Activated T-cell treated with anti-CD3 and anti-CD28 coated beads for 48 hours (primary cell): Measurements from ENCODE around the gene XYLT1.
"Not testable (repeated sequence)": the region's sequence is repeated elsewhere in the genome, so short reads cannot be mapped to it uniquely, and the experiment has no call there.

ENCODE experiments used
- DNase-seq: peaks from one replicate; pipeline ENCODE4 v3.0.0-alpha.2; 2020; ENCODE audit warnings: low read depth

Gene XYLT1

DNA sequence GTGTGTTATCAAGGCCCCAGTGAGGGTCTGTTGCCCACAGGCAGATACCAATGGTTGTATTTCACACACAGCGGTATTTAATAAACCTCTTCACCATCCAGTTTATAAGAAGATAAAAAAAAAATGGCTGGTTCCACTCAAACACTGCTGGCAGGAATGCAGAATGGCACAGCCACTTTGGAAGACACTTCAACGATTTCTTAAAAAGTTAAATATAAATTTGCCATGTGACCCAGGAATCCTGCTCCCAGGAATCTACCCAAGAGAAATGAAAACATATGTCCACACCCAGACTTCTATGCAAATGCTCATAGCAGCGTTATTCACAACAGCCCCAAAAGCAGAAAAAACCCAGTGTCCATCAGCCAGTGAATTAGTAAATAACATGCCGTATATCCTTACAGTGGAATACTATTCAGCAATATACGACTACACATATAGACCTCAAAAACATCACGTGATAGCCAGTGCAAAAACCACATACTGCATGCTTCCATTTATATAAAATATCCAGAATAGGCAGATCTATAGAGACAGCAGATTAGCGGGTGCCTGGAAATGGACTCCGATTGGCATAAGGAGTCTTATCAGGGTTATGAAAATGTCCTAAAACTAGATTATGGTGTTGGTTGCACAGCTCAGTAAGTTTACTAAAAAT, 38.7 kb downstream of the XYLT1 start:
- DNase-seq, result no peak

DNA sequence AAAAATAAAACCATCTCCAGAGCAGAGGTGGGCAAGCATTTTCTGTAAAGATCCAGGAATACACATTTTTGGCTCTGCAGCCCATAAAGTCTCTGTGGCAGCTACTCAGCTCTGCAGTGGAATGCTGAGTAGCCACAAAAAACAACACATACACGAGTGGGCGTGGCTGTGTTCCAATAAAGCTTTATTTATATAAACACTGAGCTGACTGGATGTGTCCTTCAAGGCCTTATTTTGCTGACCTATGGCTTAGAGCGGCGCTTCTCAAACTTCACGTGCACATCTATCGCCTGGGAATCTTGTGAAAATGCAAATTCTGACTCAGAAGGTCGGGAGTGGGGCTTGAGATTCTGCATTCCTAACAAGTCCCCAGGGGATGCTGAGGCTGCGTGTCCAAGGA, 39.7 kb downstream of the XYLT1 start:
- DNase-seq, result no peak

DNA sequence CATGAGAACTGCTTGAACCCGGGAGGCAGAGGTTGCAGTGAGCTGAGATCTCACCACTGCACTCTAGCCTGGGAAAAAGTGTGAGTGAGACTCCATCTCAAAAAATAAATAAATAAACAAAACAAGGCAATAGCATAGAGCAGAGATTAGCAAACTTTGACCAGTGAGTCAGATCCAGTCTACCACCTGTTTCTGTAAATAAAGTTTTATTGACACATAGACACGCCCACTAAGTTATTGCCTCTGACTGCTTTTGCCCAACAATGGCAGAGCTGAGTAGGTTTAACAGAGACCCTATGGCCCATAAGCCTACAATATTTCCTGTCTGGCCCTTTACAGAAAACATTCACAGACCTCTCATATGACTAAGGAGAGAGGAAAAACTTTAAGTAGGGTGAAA, 44.3 kb downstream of the XYLT1 start:
- no peak for DNase-seq

DNA sequence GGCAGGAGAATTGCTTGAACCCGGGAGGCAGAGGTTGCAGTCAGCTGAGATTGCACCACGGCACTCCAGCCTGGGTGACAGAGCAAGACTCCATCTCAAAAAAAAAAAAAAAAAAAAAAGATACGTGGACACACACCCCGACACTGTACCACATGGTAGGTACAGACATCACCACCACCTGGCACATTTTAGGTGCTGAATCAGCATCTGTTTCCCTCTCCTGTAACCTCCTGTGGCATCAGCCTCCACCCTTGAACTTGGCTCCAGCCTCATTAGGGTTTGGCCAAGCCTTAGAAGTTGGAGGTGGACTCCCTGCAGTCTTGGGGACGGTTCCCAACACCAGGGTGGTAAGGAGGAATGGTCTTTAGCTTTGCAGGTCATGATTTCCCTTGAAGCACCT, 46.0 kb downstream of the XYLT1 start:
- DNase-seq, result no peak

DNA sequence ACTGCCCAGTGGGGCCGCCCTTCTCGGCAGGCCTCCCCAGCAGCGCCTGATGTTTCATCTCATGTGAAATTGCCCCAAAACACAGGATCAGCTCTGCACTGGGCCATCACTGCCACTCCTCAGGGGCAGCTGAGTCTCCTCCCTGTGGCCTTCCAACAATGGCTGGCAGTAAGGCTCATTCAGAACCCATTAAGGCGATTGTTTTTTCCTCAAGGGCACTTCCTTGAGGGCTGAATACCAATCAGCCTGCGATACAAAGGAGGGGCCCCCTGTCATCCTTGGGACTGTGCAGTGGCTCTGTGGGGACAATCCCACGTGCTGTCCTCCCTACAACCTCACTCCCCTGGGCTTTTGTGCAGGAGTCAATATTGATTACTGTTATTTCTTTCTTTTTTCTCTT, 47.5 kb downstream of the XYLT1 start:
- no peak for DNase-seq

DNA sequence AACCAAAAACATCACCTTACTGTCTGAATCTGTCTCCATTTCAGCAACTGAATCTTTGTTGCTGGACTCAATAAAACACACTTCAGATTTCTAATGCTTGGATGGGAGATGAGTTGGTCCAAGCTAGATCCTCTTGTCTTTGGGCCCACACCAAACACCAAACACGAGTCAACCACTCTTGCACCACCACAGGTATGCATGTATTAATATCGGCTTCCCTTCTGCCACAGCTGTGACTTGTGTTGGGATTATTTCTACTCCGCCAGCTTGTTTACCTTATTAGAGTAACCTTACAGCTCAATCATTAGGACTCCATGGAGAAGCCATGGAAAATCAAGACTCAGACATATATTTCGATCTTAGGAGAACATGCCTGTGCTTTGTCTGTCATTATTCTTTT, 49.9 kb downstream of the XYLT1 start:
- no peak for DNase-seq

DNA sequence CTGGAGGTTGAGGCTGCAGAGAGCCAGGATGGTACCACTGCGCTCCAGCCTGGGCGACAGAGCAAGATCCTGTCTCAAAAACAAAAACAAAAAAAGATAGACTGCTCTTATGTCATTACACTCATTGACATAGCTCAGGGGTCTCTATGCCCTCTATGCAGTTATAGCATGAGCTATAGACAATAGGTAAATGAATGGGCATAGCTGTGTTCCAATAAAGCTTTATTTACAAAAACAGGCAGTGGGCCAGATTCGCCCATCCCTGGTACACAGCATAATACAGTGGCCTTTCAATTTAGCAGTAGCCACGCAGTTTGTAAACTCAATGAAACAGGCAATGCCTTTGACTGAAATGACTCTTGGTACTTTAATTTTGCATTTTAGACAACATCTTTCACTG, 51.5 kb downstream of the XYLT1 start:
- DNase-seq, result no peak

DNA sequence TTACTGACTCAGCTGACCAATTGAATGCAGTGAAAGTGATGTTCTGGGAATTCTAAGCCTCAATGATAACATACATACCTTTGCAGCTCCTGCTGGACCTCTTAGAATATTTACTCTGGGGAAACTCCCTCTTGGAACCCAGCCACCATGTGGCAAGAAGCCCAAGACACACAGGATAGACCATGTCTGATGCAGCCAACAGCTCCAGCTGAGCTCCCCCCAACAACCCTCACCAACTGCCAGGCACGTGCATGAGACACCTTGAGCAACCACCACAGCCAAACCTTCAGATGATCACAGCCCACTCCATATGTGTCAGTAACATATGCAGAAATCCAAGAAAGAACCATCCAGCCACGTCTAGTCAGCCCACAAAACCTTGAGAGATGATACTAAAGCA, 53.0 kb downstream of the XYLT1 start:
- no peak for DNase-seq

DNA sequence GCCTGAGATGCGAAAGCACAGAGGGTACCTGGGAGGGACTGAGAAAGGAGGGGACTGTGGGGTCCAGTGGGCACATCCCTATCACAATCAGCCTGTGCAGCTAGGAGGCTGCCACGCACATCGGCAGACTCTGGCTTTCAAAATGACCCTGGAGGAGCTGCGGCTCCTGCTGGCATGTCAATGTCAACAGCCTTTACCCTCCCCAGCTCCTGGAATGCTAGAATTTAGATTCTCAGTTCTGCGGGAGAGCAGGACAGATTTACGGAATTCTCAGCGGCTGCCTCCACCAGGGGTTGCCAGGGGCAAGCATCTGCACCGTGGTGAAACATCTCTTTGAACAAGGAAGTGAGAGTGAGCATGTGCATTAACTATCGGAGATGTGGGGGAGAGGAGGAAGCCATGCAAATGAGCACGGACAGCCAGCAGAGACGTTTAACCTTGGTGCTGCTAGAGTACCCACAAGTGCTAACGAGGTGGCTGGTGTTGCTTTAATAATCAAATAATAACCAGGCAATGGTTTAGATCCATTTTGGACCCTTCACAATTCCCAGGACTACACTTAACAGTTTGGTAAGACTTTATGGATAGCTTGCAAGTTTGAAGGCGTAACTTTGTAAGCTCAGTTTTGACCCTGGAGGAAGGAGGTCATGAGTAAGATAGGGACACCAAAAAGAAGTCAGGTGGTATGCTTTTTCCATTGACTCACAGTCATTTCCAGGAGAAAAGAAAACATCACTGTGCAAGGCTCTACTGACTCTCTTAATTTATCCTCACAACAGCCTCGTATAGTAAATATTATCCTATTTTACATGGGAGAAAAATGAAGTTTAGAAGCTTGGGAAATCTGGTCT, 54.1 kb downstream of the XYLT1 start:
- peak; percentile 44 for DNase-seq

DNA sequence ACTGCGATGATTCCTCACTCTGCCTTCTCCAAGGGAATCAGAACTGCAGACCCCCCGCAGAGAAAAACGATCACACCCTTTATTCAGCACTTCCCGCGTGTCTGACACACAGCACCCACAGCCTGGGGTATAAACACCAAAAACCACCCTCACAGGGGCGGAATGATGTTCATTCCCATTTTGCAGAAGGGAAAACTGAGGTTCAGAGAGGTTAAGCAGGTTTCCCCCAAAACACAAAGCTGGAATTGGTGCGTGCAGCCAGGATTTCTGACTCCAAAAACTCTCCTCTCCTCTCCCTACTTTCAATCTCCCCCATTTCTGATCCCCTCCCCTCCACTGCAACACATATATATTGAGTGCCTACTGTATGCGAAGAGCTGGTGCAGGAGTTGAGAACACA, 55.8 kb downstream of the XYLT1 start:
- no peak for DNase-seq

DNA sequence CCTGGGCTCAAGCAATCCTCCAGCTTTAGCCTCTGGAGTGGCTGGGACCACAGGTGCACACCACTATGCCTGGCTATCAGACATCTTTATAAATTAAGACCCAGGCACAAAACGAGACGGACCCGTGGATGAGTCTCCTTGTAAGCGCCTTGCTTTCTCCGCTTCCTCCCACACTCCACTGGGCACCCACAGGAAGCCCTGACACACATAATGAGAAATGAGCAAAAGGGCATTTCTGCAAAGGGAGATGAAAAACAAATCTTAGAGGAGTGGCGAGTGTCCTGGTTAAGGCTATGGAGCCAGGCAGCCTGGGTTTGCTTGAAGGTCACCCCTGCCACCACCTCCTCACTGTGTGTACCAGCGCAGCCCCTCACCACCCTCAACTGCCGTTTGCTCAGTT, 56.3 kb downstream of the XYLT1 start:
- DNase-seq, result peak; percentile 23

DNA sequence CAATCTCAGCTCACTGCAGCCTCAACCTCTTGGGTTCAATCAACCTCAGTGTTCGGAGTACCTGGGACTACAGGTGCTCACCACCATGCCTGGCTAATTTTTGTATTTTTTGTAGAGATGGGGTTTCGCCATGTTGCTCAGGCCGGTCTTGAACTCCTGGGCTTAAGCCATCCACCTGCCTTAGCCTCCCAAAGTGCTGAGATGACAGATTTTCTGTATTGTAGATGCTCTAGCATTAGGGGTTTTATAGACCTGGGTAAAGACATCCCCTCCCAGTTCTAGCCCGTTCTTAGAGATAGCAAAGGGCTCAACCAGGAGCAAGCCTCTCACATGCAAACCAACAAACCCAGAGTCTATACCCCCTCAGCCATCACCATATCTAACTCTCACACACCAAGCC, 57.3 kb downstream of the XYLT1 start:
- DNase-seq, result no peak

DNA sequence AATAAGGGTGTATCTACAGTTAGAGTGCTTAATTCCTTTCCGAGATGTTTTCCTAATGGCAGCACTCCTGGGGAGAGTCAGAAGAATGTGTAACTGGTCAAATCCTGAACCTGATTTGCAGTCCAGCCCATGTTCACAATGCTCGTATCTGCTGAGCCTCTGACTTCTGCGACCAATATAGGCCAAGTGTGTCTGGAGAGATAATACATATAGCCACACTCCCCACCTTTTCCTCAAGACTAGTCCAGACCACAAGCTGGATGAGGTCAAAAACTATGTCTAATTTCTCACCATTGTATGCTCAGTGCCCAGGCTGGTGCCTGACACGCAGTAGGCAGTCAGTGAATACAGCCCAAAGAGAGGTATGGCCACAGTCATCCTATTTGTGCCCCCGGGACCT, 58.0 kb downstream of the XYLT1 start:
- DNase-seq, result no peak

DNA sequence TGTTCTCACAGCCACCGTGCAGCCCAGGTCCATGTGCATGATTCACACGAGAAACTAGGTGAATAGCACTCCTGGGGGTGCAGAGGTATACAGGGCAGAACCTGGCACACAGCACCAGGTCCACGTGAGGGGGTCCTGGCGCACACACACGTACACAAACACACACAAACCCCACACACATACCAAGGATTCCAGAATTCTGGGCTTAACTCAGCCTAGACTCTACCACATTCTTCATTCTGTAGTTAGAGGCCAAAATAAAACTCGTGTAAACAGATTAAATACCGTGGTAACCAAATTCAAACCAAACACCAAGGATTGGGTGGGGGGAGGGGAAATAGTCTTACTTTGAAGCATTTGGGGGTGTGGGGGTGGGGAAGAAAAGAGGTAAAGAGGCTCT, 58.5 kb downstream of the XYLT1 start:
- DNase-seq, result no peak

DNA sequence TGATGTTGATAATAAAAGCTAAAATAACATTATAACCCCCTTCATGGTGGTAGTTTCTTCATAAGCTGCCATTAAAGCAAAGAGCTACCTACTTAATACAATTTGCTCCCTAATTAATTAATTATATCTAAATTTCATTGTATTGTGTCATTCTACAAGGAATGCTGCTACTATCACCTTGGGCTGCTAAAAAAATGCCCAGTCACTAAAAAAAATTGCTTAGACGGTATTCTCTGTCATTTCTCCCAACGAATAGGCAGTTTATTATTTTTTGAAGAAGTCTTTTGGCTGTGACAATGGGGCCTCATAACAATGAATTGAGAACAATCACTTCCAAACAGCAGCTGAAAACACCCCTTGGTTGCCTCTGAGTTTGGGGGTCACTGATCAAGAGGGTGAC, 59.5 kb downstream of the XYLT1 start:
- DNase-seq, result no peak

DNA sequence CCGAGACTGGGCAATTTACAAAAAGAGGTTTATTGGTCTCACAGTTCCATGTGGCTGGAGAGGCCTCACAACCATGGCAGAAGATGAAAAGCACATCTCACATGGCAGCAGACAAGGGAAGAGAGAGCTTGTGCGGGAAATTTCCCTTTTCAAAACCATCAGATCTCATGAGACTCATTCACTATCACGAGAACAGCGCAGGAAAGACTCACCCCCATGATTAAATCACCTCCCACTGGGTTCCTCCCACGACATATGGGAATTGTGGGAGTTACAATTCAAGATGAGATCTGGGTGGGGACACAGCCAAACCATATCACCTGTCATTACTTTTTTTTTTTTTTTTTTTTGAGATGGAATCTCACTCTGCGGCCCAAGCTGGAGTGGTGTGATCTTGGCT, 60.4 kb downstream of the XYLT1 start:
- not testable (repeated sequence) for DNase-seq

DNA sequence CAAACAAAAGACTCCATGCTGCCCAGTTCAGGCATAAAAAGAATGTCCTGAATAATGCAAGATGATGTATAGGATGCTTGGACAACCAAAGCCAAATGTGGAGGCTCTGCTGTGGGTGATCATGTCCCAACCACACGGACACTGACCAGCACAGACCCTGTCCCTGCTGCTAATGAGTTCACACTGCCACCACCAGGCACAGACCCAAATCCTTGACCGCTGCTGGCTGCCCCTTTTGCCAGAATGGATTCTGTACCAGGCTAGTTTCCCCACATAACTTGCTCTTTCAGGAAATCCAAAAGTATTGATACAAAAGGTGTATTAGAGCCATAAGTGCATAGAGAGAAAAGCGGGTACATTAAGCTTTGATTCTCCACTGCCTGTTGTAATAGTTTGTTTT, 60.9 kb downstream of the XYLT1 start:
- DNase-seq, result no peak

DNA sequence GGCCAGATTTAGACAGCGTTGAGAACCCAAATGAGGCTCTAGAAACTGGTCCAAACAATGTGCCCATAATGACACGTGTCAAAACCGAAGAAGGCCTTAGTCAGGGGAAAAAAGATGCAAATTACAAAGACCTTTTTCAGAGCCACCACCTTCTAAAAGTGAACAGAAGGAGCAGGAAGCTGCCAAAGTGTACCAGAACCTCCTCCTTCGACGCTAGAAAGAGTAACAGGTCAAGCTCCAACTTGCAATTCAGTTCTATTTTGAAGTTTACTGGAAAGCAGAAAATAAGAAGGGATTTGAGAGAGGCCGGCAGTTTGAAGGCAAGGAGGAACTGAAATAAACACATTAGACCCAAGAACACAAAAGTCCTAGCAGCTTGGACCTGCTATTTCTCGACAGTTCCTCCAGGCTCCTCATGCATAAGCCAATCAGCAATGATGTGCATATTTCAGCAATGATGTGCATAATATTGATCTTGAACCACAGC, 61.8 kb downstream of the XYLT1 start:
- DNase-seq, result no peak

DNA sequence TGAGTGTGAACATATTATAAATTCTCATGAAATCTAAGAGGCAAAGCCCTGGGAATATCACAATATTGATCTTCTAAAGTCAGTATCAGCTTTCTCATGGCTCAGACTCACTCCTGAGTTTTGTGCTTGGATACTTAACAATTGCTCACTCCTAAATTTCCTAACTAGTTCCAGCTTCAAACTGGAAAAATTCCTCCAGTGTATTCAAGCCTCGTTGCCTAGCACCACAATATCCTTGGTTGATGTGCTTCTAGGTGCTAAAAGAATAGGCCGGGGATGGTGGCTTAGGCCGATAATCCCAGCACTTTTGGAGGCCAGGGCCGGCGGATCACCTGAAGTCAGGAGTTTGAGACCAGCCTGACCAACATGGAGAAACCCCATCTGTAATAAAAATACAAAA, 62.5 kb downstream of the XYLT1 start:
- DNase-seq, result no peak

DNA sequence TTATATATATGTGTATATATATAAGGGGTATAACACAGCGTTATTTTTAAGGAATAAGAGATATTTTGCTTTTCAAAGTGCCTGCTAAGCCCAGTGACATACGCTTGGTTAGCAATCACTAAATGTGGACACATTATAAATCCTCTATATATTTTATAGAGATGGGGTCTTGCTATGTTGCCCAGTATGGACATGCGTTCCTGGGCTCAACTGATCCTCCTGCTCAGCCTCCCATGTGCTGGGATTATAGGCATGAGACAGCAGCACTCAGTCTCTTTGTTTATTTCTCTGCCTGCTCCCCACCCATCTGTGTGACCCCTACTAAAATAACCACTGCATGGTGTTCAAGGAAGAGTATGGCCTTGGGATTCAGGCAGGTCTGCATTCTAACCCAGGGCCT, 63.4 kb downstream of the XYLT1 start:
- DNase-seq, result no peak

DNA sequence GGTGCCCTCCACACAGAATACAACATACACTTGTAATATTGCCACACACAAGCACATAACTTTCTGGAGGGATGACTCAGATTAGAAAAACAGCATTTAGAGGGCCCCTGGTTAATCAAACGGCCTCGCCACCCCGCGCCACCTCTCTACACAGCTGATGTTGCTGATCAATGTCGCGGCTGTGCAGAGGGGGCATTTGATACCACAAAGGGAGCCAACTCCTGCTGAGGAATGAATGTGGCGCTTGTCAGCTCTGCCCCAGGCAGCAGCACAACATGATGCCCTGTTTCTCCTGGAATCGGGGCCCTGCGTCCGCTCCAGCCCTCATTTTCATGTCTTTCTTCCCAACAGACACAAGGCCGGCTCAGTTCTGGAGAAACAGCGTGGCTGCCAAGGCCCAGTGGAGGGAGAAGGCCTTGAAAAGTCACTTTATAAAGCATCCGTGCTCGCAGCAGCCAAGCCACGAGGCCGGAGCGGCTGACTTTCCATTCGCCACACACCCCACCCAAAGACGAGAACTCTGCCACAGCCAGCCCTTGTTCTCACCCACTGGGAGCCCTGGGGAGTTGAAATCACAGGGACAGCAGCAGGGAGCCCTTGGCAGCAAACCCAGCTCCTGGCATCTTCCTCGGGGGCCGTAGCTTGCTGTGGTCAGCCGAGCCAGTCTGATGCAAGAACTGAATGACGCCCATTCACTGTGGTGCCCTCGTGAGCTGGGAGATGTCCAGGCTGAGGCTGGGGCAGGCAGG, 65.6 kb downstream of the XYLT1 start:
- no peak for DNase-seq

DNA sequence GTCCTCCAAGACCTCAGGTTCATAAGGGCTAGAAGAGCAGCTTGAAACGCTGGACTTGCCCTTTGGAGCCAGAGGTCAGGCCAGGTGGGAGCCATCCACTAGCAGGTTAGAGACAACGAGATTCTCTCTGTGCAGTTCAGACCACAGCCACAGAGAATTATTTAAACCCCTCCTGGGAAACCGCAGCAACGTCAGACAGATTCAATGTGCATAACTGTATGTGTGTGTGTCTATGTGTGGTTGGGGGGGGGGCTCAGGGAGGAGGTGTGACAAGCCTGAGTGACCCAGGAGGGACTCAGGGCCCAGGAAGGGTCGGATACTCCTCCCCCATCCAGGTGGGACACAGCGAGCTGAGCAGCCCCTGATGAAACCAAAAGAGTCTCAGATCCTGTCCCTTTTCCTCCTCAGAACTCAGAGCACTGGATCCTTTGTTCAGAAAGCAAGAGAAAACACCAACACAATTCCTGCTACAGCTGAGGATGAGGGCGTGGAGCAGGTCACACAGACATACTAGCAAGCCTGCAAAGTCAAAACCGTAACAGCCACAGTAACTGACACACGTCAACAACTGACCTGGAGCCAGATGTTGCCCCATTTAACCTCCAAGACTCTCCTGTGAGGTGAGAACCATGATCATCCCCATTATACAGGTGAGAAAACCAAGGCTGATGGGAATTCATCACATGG, 66.8 kb downstream of the XYLT1 start:
- no peak for DNase-seq
